ENCODE results near the gene DCUN1D2. TPM values are rescaled to one million over a fixed set of nuclear protein-coding genes. Genes with fewer than 3 reads are reported as not detected.

The DCUN1D2 gene
- total and polyA plus RNA-seq, 10 of the 15 experiments (the other 5 are each of a cell fraction or from before 2014, with no cell fraction given) = 2.5 to 23.6 (median 9.3) TPM

GRCh38 chr13:113502686-113503085, 12.2 kb upstream of the DCUN1D2 start (continued):
- TF ChIP-seq, protein P1, sequence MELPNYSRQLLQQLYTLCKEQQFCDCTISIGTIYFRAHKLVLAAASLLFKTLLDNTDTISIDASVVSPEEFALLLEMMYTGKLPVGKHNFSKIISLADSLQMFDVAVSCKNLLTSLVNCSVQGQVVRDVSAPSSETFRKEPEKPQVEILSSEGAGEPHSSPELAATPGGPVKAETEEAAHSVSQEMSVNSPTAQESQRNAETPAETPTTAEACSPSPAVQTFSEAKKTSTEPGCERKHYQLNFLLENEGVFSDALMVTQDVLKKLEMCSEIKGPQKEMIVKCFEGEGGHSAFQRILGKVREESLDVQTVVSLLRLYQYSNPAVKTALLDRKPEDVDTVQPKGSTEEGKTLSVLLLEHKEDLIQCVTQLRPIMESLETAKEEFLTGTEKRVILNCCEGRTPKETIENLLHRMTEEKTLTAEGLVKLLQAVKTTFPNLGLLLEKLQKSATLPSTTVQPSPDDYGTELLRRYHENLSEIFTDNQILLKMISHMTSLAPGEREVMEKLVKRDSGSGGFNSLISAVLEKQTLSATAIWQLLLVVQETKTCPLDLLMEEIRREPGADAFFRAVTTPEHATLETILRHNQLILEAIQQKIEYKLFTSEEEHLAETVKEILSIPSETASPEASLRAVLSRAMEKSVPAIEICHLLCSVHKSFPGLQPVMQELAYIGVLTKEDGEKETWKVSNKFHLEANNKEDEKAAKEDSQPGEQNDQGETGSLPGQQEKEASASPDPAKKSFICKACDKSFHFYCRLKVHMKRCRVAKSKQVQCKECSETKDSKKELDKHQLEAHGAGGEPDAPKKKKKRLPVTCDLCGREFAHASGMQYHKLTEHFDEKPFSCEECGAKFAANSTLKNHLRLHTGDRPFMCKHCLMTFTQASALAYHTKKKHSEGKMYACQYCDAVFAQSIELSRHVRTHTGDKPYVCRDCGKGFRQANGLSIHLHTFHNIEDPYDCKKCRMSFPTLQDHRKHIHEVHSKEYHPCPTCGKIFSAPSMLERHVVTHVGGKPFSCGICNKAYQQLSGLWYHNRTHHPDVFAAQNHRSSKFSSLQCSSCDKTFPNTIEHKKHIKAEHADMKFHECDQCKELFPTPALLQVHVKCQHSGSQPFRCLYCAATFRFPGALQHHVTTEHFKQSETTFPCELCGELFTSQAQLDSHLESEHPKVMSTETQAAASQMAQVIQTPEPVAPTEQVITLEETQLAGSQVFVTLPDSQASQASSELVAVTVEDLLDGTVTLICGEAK (IDR thresholded peaks at IDR 0.05; ENCODE audit: borderline replicate concordance) = no peak
- TF ChIP-seq, protein P2, sequence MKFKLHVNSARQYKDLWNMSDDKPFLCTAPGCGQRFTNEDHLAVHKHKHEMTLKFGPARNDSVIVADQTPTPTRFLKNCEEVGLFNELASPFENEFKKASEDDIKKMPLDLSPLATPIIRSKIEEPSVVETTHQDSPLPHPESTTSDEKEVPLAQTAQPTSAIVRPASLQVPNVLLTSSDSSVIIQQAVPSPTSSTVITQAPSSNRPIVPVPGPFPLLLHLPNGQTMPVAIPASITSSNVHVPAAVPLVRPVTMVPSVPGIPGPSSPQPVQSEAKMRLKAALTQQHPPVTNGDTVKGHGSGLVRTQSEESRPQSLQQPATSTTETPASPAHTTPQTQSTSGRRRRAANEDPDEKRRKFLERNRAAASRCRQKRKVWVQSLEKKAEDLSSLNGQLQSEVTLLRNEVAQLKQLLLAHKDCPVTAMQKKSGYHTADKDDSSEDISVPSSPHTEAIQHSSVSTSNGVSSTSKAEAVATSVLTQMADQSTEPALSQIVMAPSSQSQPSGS (IDR thresholded peaks at IDR 0.05; ENCODE audit: low read length) = no peak
- no peak for TF ChIP-seq SPI1 (IDR thresholded peaks at IDR 0.05; ENCODE audit: borderline replicate concordance, insufficient read depth, low read depth, low read length)
- TF ChIP-seq, protein P3, sequence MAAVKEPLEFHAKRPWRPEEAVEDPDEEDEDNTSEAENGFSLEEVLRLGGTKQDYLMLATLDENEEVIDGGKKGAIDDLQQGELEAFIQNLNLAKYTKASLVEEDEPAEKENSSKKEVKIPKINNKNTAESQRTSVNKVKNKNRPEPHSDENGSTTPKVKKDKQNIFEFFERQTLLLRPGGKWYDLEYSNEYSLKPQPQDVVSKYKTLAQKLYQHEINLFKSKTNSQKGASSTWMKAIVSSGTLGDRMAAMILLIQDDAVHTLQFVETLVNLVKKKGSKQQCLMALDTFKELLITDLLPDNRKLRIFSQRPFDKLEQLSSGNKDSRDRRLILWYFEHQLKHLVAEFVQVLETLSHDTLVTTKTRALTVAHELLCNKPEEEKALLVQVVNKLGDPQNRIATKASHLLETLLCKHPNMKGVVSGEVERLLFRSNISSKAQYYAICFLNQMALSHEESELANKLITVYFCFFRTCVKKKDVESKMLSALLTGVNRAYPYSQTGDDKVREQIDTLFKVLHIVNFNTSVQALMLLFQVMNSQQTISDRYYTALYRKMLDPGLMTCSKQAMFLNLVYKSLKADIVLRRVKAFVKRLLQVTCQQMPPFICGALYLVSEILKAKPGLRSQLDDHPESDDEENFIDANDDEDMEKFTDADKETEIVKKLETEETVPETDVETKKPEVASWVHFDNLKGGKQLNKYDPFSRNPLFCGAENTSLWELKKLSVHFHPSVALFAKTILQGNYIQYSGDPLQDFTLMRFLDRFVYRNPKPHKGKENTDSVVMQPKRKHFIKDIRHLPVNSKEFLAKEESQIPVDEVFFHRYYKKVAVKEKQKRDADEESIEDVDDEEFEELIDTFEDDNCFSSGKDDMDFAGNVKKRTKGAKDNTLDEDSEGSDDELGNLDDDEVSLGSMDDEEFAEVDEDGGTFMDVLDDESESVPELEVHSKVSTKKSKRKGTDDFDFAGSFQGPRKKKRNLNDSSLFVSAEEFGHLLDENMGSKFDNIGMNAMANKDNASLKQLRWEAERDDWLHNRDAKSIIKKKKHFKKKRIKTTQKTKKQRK (IDR thresholded peaks at IDR 0.05; ENCODE audit: low read depth, low read length) = no peak
- no peak for TF ChIP-seq CBX3 (IDR thresholded peaks at IDR 0.05; ENCODE audit: borderline replicate concordance, low read depth)
- TF ChIP-seq, protein P4, sequence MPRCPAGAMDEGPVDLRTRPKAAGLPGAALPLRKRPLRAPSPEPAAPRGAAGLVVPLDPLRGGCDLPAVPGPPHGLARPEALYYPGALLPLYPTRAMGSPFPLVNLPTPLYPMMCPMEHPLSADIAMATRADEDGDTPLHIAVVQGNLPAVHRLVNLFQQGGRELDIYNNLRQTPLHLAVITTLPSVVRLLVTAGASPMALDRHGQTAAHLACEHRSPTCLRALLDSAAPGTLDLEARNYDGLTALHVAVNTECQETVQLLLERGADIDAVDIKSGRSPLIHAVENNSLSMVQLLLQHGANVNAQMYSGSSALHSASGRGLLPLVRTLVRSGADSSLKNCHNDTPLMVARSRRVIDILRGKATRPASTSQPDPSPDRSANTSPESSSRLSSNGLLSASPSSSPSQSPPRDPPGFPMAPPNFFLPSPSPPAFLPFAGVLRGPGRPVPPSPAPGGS (IDR thresholded peaks at IDR 0.05; ENCODE audit: borderline replicate concordance, insufficient read depth, low read depth, low read length, poor library complexity, severe bottlenecking) = no peak
- TF ChIP-seq IRF4 (IDR thresholded peaks at IDR 0.05; ENCODE audit: low read depth, low read length) = no peak
- TF ChIP-seq, protein P5, sequence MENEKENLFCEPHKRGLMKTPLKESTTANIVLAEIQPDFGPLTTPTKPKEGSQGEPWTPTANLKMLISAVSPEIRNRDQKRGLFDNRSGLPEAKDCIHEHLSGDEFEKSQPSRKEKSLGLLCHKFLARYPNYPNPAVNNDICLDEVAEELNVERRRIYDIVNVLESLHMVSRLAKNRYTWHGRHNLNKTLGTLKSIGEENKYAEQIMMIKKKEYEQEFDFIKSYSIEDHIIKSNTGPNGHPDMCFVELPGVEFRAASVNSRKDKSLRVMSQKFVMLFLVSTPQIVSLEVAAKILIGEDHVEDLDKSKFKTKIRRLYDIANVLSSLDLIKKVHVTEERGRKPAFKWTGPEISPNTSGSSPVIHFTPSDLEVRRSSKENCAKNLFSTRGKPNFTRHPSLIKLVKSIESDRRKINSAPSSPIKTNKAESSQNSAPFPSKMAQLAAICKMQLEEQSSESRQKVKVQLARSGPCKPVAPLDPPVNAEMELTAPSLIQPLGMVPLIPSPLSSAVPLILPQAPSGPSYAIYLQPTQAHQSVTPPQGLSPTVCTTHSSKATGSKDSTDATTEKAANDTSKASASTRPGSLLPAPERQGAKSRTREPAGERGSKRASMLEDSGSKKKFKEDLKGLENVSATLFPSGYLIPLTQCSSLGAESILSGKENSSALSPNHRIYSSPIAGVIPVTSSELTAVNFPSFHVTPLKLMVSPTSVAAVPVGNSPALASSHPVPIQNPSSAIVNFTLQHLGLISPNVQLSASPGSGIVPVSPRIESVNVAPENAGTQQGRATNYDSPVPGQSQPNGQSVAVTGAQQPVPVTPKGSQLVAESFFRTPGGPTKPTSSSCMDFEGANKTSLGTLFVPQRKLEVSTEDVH (IDR thresholded peaks at IDR 0.05; ENCODE audit: low read depth, partially characterized antibody) = no peak
- no peak for TF ChIP-seq PAX5 (IDR thresholded peaks at IDR 0.05; ENCODE audit: borderline replicate concordance, low read depth, low read length)
- TF ChIP-seq NKRF (conservative IDR thresholded peaks at IDR 0.05) = no peak
- TF ChIP-seq BHLHE40 (IDR thresholded peaks at IDR 0.05; ENCODE audit: borderline replicate concordance in 1 of 2, low read depth in 2 of 2, low read length in 1 of 2) = no peak
